ENCODE data around the gene SPSB1.

- no peak for TF ChIP-seq ZNF274 (IDR thresholded peaks at IDR 0.05; ENCODE audit: low read depth, low read length)
- no peak for TF ChIP-seq SUZ12 (IDR thresholded peaks at IDR 0.05; ENCODE audit: extremely low read depth, insufficient read depth, insufficient read length)
These were observed 11.2 kb downstream of the SPSB1 start for GRCh38 chr1:9303916-9304315.

All from NT2/D1 (cell line).